ENCODE data around the gene KRTAP5-3.
"Not testable (repeated sequence)": the region's sequence is repeated elsewhere in the genome, so short reads cannot be mapped to it uniquely, and the experiment has no call there.

KRTAP5-3 gene

GRCh38 chr11:1608363-1608762, at the start of gene KRTAP5-3:
TSS of gene KRTAP5-3 (minus strand) at chr11:1608463. CDS start at chr11:1608385, 78 bp downstream.
- no peak for DNase-seq

- no peak for DNase-seq
Observed at GRCh38 chr11:1656670-1657069, 48.4 kb upstream of the KRTAP5-3 start.

GRCh38 chr11:1656061-1656441, 47.8 kb upstream of the KRTAP5-3 start:
- DNase-seq, result no peak

GRCh38 chr11:1655168-1656060, 47.2 kb upstream of the KRTAP5-3 start:
- DNase-seq, result no peak

- DNase-seq, result no peak
Observed at GRCh38 chr11:1654388-1655167, 46.3 kb upstream of the KRTAP5-3 start.

- no peak for DNase-seq
Observed at GRCh38 chr11:1653541-1654387, 45.5 kb upstream of the KRTAP5-3 start.

GRCh38 chr11:1652771-1653540, 44.7 kb upstream of the KRTAP5-3 start:
- peak; percentile 64 to 80 for DNase-seq

- DNase-seq, result no peak
Observed at GRCh38 chr11:1652442-1652770, 44.1 kb upstream of the KRTAP5-3 start.

GRCh38 chr11:1652026-1652425, 43.8 kb upstream of the KRTAP5-3 start:
- no peak for DNase-seq

GRCh38 chr11:1651411-1651980, 43.2 kb upstream of the KRTAP5-3 start:
- DNase-seq, result no peak

GRCh38 chr11:1650918-1651262, 42.6 kb upstream of the KRTAP5-3 start:
- no peak for DNase-seq

GRCh38 chr11:1650034-1650917, 42.0 kb upstream of the KRTAP5-3 start:
- no peak for DNase-seq

GRCh38 chr11:1648653-1649420, 40.6 kb upstream of the KRTAP5-3 start:
- no peak for DNase-seq

- DNase-seq, result no peak
Observed at GRCh38 chr11:1647901-1648652, 39.8 kb upstream of the KRTAP5-3 start.

- DNase-seq, result not testable (repeated sequence)
Observed at GRCh38 chr11:1646540-1646939, 38.3 kb upstream of the KRTAP5-3 start.

GRCh38 chr11:1645357-1645821, 37.1 kb upstream of the KRTAP5-3 start:
- no peak for DNase-seq

- DNase-seq, result no peak
Observed at GRCh38 chr11:1644601-1645356, 36.5 kb upstream of the KRTAP5-3 start.

GRCh38 chr11:1643146-1643690, 35.0 kb upstream of the KRTAP5-3 start:
- DNase-seq, result no peak
